Mesenchymal stem cell (in vitro differentiated cells and primary cell): ENCODE results near the gene CCL23.

Experiments
- DNase-seq: peaks from one replicate; pipeline ENCODE4 v3.0.0-alpha.2; 2013
- H2AFZ ChIP-seq: one replicate; pipeline ENCODE4 v1.6.1; 2013; ENCODE audit warnings: low read depth, mild to moderate bottlenecking, control low read depth, inconsistent platforms, low read length, moderate library complexity
- H2AK5ac ChIP-seq: 2 replicates; pipeline ENCODE4 v1.6.1; 2013; ENCODE audit warnings: low read length, moderate library complexity, mild to moderate bottlenecking, inconsistent platforms; ENCODE audit not compliant: severe bottlenecking
- H2BK120ac ChIP-seq: one replicate; pipeline ENCODE4 v1.6.1; 2013; ENCODE audit warnings: low read depth, mild to moderate bottlenecking, inconsistent platforms, low read length, moderate library complexity
- H2BK12ac ChIP-seq, 2 experiments: one replicate each; pipeline ENCODE4 v1.6.1; 2013; ENCODE audit warnings: inconsistent platforms in 2 of 2, low read length in 2 of 2, mild to moderate bottlenecking in 2 of 2, moderate library complexity in 2 of 2, control low read depth in 1 of 2
- H2BK15ac ChIP-seq: one replicate; pipeline ENCODE4 v1.6.1; 2013; ENCODE audit warnings: mild to moderate bottlenecking, low read depth, inconsistent platforms; ENCODE audit not compliant: poor library complexity, severe bottlenecking
- H2BK5ac ChIP-seq: 2 replicates; pipeline ENCODE4 v1.6.1; 2013; ENCODE audit warnings: low read depth, mild to moderate bottlenecking, low read length, control low read depth, inconsistent platforms; ENCODE audit not compliant: poor library complexity, severe bottlenecking
- H3K14ac ChIP-seq, 2 experiments: one replicate each; pipeline ENCODE4 v1.6.1; 2013; ENCODE audit warnings: inconsistent platforms in 2 of 2, low read length in 2 of 2, control low read depth in 1 of 2, mild to moderate bottlenecking in 1 of 2, moderate library complexity in 1 of 2
- H3K18ac ChIP-seq, 2 experiments: one replicate each; pipeline ENCODE4 v1.6.1; 2013; ENCODE audit warnings: inconsistent platforms in 2 of 2, low read length in 2 of 2, control low read depth in 1 of 2, low read depth in 1 of 2, mild to moderate bottlenecking in 1 of 2
- H3K23ac ChIP-seq, 2 experiments: one replicate each; pipeline ENCODE4 v1.6.1; 2013; ENCODE audit warnings: inconsistent platforms in 2 of 2, low read length in 2 of 2, mild to moderate bottlenecking in 2 of 2, moderate library complexity in 2 of 2, control low read depth in 1 of 2
- H3K27ac ChIP-seq: 2 replicates; pipeline ENCODE4 v1.5.1; 2013; ENCODE audit warnings: mild to moderate bottlenecking, moderate library complexity, low read length, control low read depth, inconsistent platforms; ENCODE audit not compliant: poor library complexity, severe bottlenecking
- H3K27me3 ChIP-seq, 2 experiments: 2 replicates each; pipeline versions ENCODE4 v1.6.1 to v1.7.0; 2013; ENCODE audit warnings: low read length in 2 of 2, mild to moderate bottlenecking in 2 of 2, moderate library complexity in 2 of 2, control low read depth in 1 of 2, inconsistent platforms in 1 of 2; ENCODE audit not compliant: control insufficient read depth in 1 of 2, insufficient read depth in 1 of 2
- H3K36me3 ChIP-seq, 2 experiments: 2 replicates each; pipeline versions ENCODE4 v1.6.1 to v1.7.0; 2013; ENCODE audit warnings: low read length in 2 of 2, control low read depth in 1 of 2, inconsistent platforms in 1 of 2, low read depth in 1 of 2, mild to moderate bottlenecking in 1 of 2; ENCODE audit not compliant: insufficient read depth in 2 of 2, control insufficient read depth in 1 of 2
- H3K4ac ChIP-seq, 2 experiments: one replicate each; pipeline ENCODE4 v1.6.1; 2013; ENCODE audit warnings: inconsistent platforms in 2 of 2, low read length in 2 of 2, mild to moderate bottlenecking in 2 of 2, moderate library complexity in 2 of 2, control low read depth in 1 of 2, low read depth in 1 of 2
- H3K4me1 ChIP-seq: 2 replicates; pipeline ENCODE4 v1.6.1; 2013; ENCODE audit warnings: low read depth, low read length, control low read depth; ENCODE audit not compliant: control insufficient read depth, insufficient read depth
- H3K4me2 ChIP-seq: 2 replicates; pipeline ENCODE4 v1.6.1; 2013; ENCODE audit warnings: low read length, mild to moderate bottlenecking, inconsistent platforms; ENCODE audit not compliant: poor library complexity, severe bottlenecking
- H3K4me3 ChIP-seq, 2 experiments: 2 replicates each; pipeline versions ENCODE4 v1.5.1 to v1.7.0; 2013; ENCODE audit warnings: low read length in 2 of 2, mild to moderate bottlenecking in 2 of 2, control low read depth in 1 of 2, low read depth in 1 of 2; ENCODE audit not compliant: insufficient read depth in 1 of 2
- H3K79me1 ChIP-seq: replicated peaks from 2 replicates; pipeline ENCODE4 v1.6.1; 2013; ENCODE audit warnings: mild to moderate bottlenecking, control low read depth, low read length, inconsistent platforms; ENCODE audit not compliant: poor library complexity, severe bottlenecking
- H3K9ac ChIP-seq: 2 replicates; pipeline ENCODE4 v1.7.0; 2013; ENCODE audit warnings: mild to moderate bottlenecking, low read length, moderate library complexity
- H3K9me3 ChIP-seq: 2 replicates; pipeline ENCODE4 v1.7.0; 2013; ENCODE audit warnings: mild to moderate bottlenecking, low read length; ENCODE audit not compliant: control insufficient read depth
- H4K8ac ChIP-seq: one replicate; pipeline ENCODE4 v1.6.1; 2013; ENCODE audit warnings: inconsistent platforms, mild to moderate bottlenecking, low read length, moderate library complexity
- H4K91ac ChIP-seq: one replicate; pipeline ENCODE4 v1.6.1; 2013; ENCODE audit warnings: mild to moderate bottlenecking, low read length, inconsistent platforms
- WGBS: methylation state at CpG from one replicate; pipeline ENCODE4 v1.1.7; 2013; ENCODE audit warnings: mixed read lengths; 5-methylcytosine and 5-hydroxymethylcytosine counted together

The CCL23 gene

GRCh38 chr17:35984140-35984539, 33.6 kb downstream of the CCL23 start:
- no peak overlapping the region for H4K8ac ChIP-seq
- H2BK5ac ChIP-seq: no peak overlapping the region
- no peak overlapping the region for H3K14ac ChIP-seq
- H3K79me1 ChIP-seq: no peaks in the 10 kb centered on the region
- H3K4ac ChIP-seq: no peak overlapping the region
- H3K4me1 ChIP-seq: no peaks in the 10 kb centered on the region
- H3K4me3 ChIP-seq: no peak overlapping the region
- H3K9me3 ChIP-seq: no peaks in the 10 kb centered on the region
- H2BK120ac ChIP-seq: no peak overlapping the region
- no peak overlapping the region for H3K27ac ChIP-seq
- H3K9ac ChIP-seq: no peak overlapping the region
- DNase-seq: no peak
- no peak overlapping the region for H2BK15ac ChIP-seq
- no peak overlapping the region for H2AFZ ChIP-seq
- H3K36me3 ChIP-seq: no peaks in the 10 kb centered on the region
- no peak overlapping the region for H2BK12ac ChIP-seq
- peaks cover 0 to 35% of the 10 kb centered on the region in 2 experiments for H3K27me3 ChIP-seq
- WGBS: 83% methylated on average over 6 of the region's 6 CpGs
- H4K91ac ChIP-seq: no peak overlapping the region
- H3K23ac ChIP-seq: no peak overlapping the region
- H3K4me2 ChIP-seq: no peak overlapping the region
- H3K18ac ChIP-seq: no peak overlapping the region
- H2AK5ac ChIP-seq: no peak overlapping the region

- H2AK5ac ChIP-seq: no peak overlapping the region
- H3K79me1 ChIP-seq: no peaks in the 10 kb centered on the region
- no peak for DNase-seq
- no peak overlapping the region for H2BK120ac ChIP-seq
- H3K9me3 ChIP-seq: no peaks in the 10 kb centered on the region
- no peak overlapping the region for H2AFZ ChIP-seq
- H3K27ac ChIP-seq: no peak overlapping the region
- no peaks in the 10 kb centered on the region for H3K4me1 ChIP-seq
- no peak overlapping the region for H3K4me2 ChIP-seq
- no peak overlapping the region for H3K14ac ChIP-seq
- H2BK12ac ChIP-seq: no peak overlapping the region
- no peak overlapping the region for H3K4me3 ChIP-seq
- H3K27me3 ChIP-seq: peaks cover 0 to 43% of the 10 kb centered on the region in 2 experiments
- no peak overlapping the region for H2BK15ac ChIP-seq
- no peak overlapping the region for H4K8ac ChIP-seq
- no peak overlapping the region for H3K18ac ChIP-seq
- H2BK5ac ChIP-seq: no peak overlapping the region
- no peaks in the 10 kb centered on the region for H3K36me3 ChIP-seq
- no peak overlapping the region for H3K9ac ChIP-seq
- H3K23ac ChIP-seq: no peak overlapping the region
- H3K4ac ChIP-seq: no peak overlapping the region
- 88% methylated on average over 3 of the region's 3 CpGs for WGBS
- H4K91ac ChIP-seq: no peak overlapping the region
Observed at GRCh38 chr17:35982409-35983191, 35.2 kb downstream of the CCL23 start.

DNA sequence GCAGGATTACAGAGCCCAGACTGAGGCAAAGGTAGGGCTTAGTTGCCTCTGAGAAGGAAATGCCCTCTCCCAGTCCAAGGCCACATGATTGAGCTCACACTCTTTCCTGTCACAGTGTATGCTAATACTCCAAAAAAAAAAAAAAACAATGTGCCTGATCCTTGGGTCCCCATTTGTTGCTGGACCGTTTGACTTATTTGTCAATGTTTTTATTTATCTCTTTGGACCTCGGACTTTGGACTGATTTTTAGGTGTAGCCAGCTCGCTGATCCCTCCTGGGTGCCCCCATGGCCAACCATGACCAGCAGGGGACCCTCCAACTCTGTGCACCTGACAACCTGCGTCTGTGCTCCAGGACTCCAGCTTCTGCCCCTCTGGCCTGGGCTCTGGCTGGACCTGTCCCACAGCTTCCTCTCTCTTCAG, 35.9 kb downstream of the CCL23 start:
- no peak overlapping the region for H3K4me3 ChIP-seq

GRCh38 chr17:35981246-35981645, 36.5 kb downstream of the CCL23 start, which contains the start of gene CCL16:
Gene CCL16 (minus strand): TSS chr17:35981497. CDS start chr17:35981420, 77 bp downstream.
- Histone ChIP-seq H3K4me3 (no peak within 1 kb of the TSS), H3K4me1 (no peaks in the 10 kb centered on the region), H3K9me3 (no peaks in the 10 kb centered on the region), H2AFZ (no peak within 1 kb of the TSS), H3K18ac (no peak within 1 kb of the TSS), H3K9ac (no peak within 1 kb of the TSS), H2BK12ac (no peak within 1 kb of the TSS), H3K27ac (no peak within 1 kb of the TSS), H2BK5ac (no peak within 1 kb of the TSS), H4K91ac (no peak within 1 kb of the TSS), H3K79me1 (no peaks in the 10 kb centered on the region), H3K4me2 (no peak within 1 kb of the TSS), H3K36me3 (no peaks in the 10 kb centered on the region), H3K27me3 (peaks cover 0 to 44% of the 10 kb centered on the region in 2 experiments), H4K8ac (no peak within 1 kb of the TSS), H3K14ac (no peak within 1 kb of the TSS), H3K4ac (no peak within 1 kb of the TSS), H2BK15ac (no peak within 1 kb of the TSS), H3K23ac (no peak within 1 kb of the TSS), H2AK5ac (no peak within 1 kb of the TSS), H2BK120ac (no peak within 1 kb of the TSS)
- DNase-seq: no peak
- 88% methylated on average over 11 of the region's 12 CpGs for WGBS

More for the DNA sequence above, 35.9 kb downstream of the CCL23 start:
- DNase-seq: no peak
- Histone ChIP-seq H2AFZ (no peak overlapping the region), H3K4me1 (no peaks in the 10 kb centered on the region), H2BK120ac (no peak overlapping the region), H3K36me3 (no peaks in the 10 kb centered on the region), H2BK15ac (no peak overlapping the region), H3K18ac (no peak overlapping the region), H3K4me2 (no peak overlapping the region), H3K27ac (no peak overlapping the region), H3K14ac (no peak overlapping the region), H4K8ac (no peak overlapping the region), H2BK12ac (no peak overlapping the region), H3K4ac (no peak overlapping the region), H3K23ac (no peak overlapping the region), H3K9me3 (no peaks in the 10 kb centered on the region), H2AK5ac (no peak overlapping the region), H3K79me1 (no peaks in the 10 kb centered on the region), H2BK5ac (no peak overlapping the region), H3K27me3 (peaks cover 0 to 44% of the 10 kb centered on the region in 2 experiments), H3K9ac (no peak overlapping the region), H4K91ac (no peak overlapping the region)
- 74% methylated on average over 4 of the region's 4 CpGs for WGBS
